LHCN-M2 (cell line): ENCODE measurements around the gene NCAPG2. TPM values are rescaled to one million over a fixed set of nuclear protein-coding genes. Genes with fewer than 3 reads are reported as not detected.

ENCODE experiments used
- DNase-seq: peaks from one replicate; pipeline ENCODE4 v3.0.0-alpha.2; 2012; ENCODE audit warnings: low read depth
- polyA plus RNA-seq: library from polyadenylated mRNA; unstranded; fragments of >200 nt; gene quantifications from one replicate; pipeline ENCODE4 v1.2.1, GENCODE V29; 2012; ENCODE audit warnings: missing spikeins
- total RNA-seq: library from RNA; depleted of rRNA; stranded (reverse); fragments of >200 nt; gene quantifications from 2 replicates; pipeline ENCODE4 v1.2.3, GENCODE V29; 2014; rRNA removed

The NCAPG2 gene
- total RNA-seq = 73.7 and 83.5 TPM in 2 replicates
- polyA plus RNA-seq = 44.0 TPM

- peak; percentile 99 for DNase-seq
These were observed at the start of gene NCAPG2 for GRCh38 chr7:158704524-158705233. TSS of gene NCAPG2 (minus strand) at chr7:158704804. CDS start at chr7:158701899, 2,905 bp downstream.

GRCh38 chr7:158753900-158754299 lies 49.3 kb upstream of the NCAPG2 start:
- no peak for DNase-seq

- no peak for DNase-seq
These were observed 47.1 kb upstream of the NCAPG2 start for GRCh38 chr7:158751751-158752150.

GRCh38 chr7:158751199-158751598 lies 46.6 kb upstream of the NCAPG2 start:
- no peak for DNase-seq

- no peak for DNase-seq
These were observed 46.1 kb upstream of the NCAPG2 start for GRCh38 chr7:158750702-158751101.

- DNase-seq = no peak
These were observed 44.8 kb upstream of the NCAPG2 start for GRCh38 chr7:158749396-158749795.

- DNase-seq = no peak
These were observed 43.7 kb upstream of the NCAPG2 start for GRCh38 chr7:158748335-158748734.

GRCh38 chr7:158747408-158747807 lies 42.8 kb upstream of the NCAPG2 start:
- no peak for DNase-seq

GRCh38 chr7:158746957-158747356 lies 42.4 kb upstream of the NCAPG2 start:
- DNase-seq = no peak

- no peak for DNase-seq
These were observed 40.6 kb upstream of the NCAPG2 start for GRCh38 chr7:158745057-158745715.

- no peak for DNase-seq
These were observed 39.5 kb upstream of the NCAPG2 start for GRCh38 chr7:158744070-158744469.

- DNase-seq = no peak
These were observed 38.6 kb upstream of the NCAPG2 start for GRCh38 chr7:158743219-158743618.

GRCh38 chr7:158742065-158742821 lies 37.6 kb upstream of the NCAPG2 start:
- no peak for DNase-seq

GRCh38 chr7:158741294-158741666 lies 36.7 kb upstream of the NCAPG2 start:
- DNase-seq = no peak

GRCh38 chr7:158740657-158741293 lies 36.2 kb upstream of the NCAPG2 start:
- peak; percentile 78 for DNase-seq

GRCh38 chr7:158740013-158740656 lies 35.5 kb upstream of the NCAPG2 start:
- peak; percentile 83 for DNase-seq

- DNase-seq = no peak
These were observed 34.2 kb upstream of the NCAPG2 start for GRCh38 chr7:158738841-158739240.

- no peak for DNase-seq
These were observed 32.6 kb upstream of the NCAPG2 start for GRCh38 chr7:158737064-158737695.

GRCh38 chr7:158735935-158736334 lies 31.3 kb upstream of the NCAPG2 start:
- no peak for DNase-seq

GRCh38 chr7:158734861-158735260 lies 30.3 kb upstream of the NCAPG2 start:
- peak; percentile 65 for DNase-seq
